ENCODE results near the gene ZMYM5.
"Not testable (repeated sequence)": the region's sequence is repeated elsewhere in the genome, so short reads cannot be mapped to it uniquely, and the experiment has no call there.

DNA sequence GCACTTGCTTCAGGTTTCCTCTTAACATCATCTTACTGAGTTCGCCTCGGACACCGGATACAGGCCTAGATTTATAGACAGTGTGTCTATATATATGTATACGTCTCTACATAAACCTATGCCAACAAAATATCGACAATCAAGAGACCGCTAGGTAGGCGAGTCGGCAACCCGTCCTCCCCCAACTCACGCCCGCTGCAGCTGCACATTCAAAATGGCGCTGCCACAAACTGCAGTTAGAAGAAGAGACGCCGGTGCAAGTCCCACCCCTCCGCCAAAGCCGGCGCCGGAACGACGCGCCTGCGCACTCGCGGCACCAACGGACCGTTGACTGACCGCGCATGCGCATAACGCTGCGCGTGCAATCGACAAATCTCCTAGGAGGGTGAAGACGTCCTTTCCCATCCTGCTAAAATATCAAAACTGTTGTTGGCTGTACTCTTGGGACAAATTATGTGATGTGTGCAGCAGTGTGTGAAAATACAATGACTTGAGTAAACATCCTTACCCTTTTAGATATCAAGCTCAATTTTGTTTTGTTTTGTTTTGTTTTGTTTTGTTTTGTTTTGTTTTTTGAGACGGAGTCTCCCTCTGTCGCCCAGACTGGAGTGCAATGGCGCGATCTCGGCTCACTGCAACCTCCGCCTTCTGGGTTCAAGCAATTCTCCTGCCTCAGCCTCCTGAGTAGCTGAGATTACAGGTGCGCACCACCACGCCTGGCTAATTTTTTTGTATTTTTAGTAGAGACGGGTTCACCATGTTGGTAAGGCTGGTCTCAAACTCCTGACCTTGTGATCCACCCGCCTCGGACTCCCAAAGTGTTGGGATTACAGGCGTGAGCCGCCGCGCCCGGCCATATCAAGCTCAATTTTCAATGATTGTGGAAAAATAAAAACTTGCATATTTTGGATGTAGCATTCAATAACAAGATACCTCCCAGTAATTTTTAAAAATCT, 80.4 kb downstream of the ZMYM5 start, which contains the start of gene PSPC1:
- peak; percentile 81 for TF ChIP-seq YY1 (IDR thresholded peaks at IDR 0.05; ENCODE audit: insufficient read depth, insufficient read length)
- not testable (repeated sequence) for TF ChIP-seq ZNF274 (IDR thresholded peaks at IDR 0.05; ENCODE audit: low read depth, low read length); SUZ12 (IDR thresholded peaks at IDR 0.05; ENCODE audit: extremely low read depth, insufficient read depth, insufficient read length)

Measured in NT2/D1 (cell line).